Naive thymus-derived CD8-positive, alpha-beta T cell (primary cell): Measurements from ENCODE around the gene STT3B. TPM values are rescaled to one million over a fixed set of nuclear protein-coding genes. Genes with fewer than 3 reads are reported as not detected.

Experiments used
- ATAC-seq, 2 donors: fragments of 150-1000 bp; cut with Tn5 transposase in 1 of 2; sonication (Bioruptor Pico), chemical (Tn5 transposase) in 1 of 2; 1 replicate in 1 of 2; 2 replicates in 1 of 2; pipeline ENCODE4 v1.10.0; 2021; ENCODE audit warnings: mild to moderate bottlenecking in 2 of 2, moderate library complexity in 2 of 2
- POLR2A ChIA-PET: fragments of 350-600 bp; sonication (Branson Sonifier 250); formaldehyde crosslinking; loops from one replicate; lab custom pipeline; 2021; ENCODE audit warnings: antibody characterized with exemption; lab: Charles Lee
- DNase-seq, 10 donors: peaks; one replicate each; pipeline versions ENCODE4 v3.0.0 to v3.0.0-alpha.2; 2020 to 2022
- H3K27ac Mint-ChIP-seq, 10 donors: one replicate each; pipeline ENCODE4 v1.8.0; 2020 to 2022; ENCODE audit warnings: mild to moderate bottlenecking in 10 of 10, mixed read lengths in 10 of 10, moderate library complexity in 4 of 10, inconsistent platforms in 1 of 10
- H3K27me3 Mint-ChIP-seq, 5 donors: one replicate each; pipeline ENCODE4 v1.8.0; 2021 to 2022; ENCODE audit warnings: mixed read lengths in 5 of 5
- H3K36me3 Mint-ChIP-seq, 3 donors: one replicate each; pipeline ENCODE4 v1.8.0; 2020 to 2022; ENCODE audit warnings: mixed read lengths in 3 of 3, mild to moderate bottlenecking in 2 of 3, inconsistent platforms in 1 of 3
- H3K4me1 Mint-ChIP-seq, 4 donors: one replicate each; pipeline ENCODE4 v1.8.0; 2021 to 2022; ENCODE audit warnings: mixed read lengths in 4 of 4
- H3K4me3 Mint-ChIP-seq, 10 donors: one replicate each; pipeline ENCODE4 v1.8.0; 2020 to 2022; ENCODE audit warnings: mild to moderate bottlenecking in 10 of 10, mixed read lengths in 10 of 10, moderate library complexity in 6 of 10, inconsistent platforms in 1 of 10
- H3K9me3 Mint-ChIP-seq, 9 donors: one replicate each; pipeline ENCODE4 v1.8.0; 2020 to 2022; ENCODE audit warnings: mixed read lengths in 9 of 9, mild to moderate bottlenecking in 3 of 9, inconsistent platforms in 1 of 9, moderate library complexity in 1 of 9
- polyA plus RNA-seq, 3 donors: library from polyadenylated mRNA; unstranded; fragments of 300-500 nt; fragmentation: Illumina TruSeq; gene quantifications; one replicate each; pipeline ENCODE4 v1.2.3, GENCODE V29; 2021
- total RNA-seq, 8 experiments: library from RNA in 2 of 8; stranded (reverse) in 2 of 8; gene quantifications; one replicate each; pipeline ENCODE4 v1.2.3 and lab custom pipeline; 2021 to 2026

STT3B gene
- total RNA-seq (100 to 1,000 TPM; 103 to 108 TPM), polyA plus RNA-seq (100 to 1,000 TPM in 1 of 3 donors, 10 to 100 TPM in 2; 85.1 to 107 (median 97.4) TPM), total RNA-seq (lab: John Stamatoyannopoulos, UW) (165 to 255 (median 224) reads per million in 6 experiments)

- ATAC-seq (peak; percentile 54 to 57), DNase-seq (peak in 9 of 10 donors; percentile 73 to 96 (median 79))
- Mint-ChIP-seq H3K9me3 (no peaks in the 10 kb centered on the region), H3K4me3 (peak within 1 kb of the TSS; percentile 93 to 100 (median 98)), H3K27me3 (no peaks in the 10 kb centered on the region), H3K27ac (peak within 1 kb of the TSS in 9 of 10 donors; percentile 97 to 99 (median 98)), H3K36me3 (peaks cover 0 to 2% (median 2%) of the 10 kb centered on the region in 3 donors), H3K4me1 (peaks cover 7 to 34% (median 29%) of the 10 kb centered on the region in 4 donors)
- POLR2A ChIA-PET: interaction anchor here (0.6 to 3.8 kb wide), 50 partner anchors 10 to 1345 kb away, joined by 3 to 108 read pairs (median 4); no protein-coding TSS in a partner anchor
Measured at GRCh38 chr3:31532587-31533168, at the start of gene STT3B. Gene STT3B (plus strand): TSS chr3:31532925. CDS start chr3:31532999, 74 bp downstream.

GRCh38 chr3:31483776-31484175 is 48.9 kb upstream of the STT3B start:
- DNase-seq: no peak
- peaks cover 1 to 9% (median 7%) of the 10 kb centered on the region in 4 donors for H3K4me1 Mint-ChIP-seq
- no peak for ATAC-seq
- H3K36me3 Mint-ChIP-seq: peaks cover 0 to 21% (median 5%) of the 10 kb centered on the region in 3 donors
- no peak overlapping the region for H3K27ac Mint-ChIP-seq
- POLR2A ChIA-PET: no interaction called here
- H3K27me3 Mint-ChIP-seq: no peaks in the 10 kb centered on the region
- H3K4me3 Mint-ChIP-seq: no peak overlapping the region
- H3K9me3 Mint-ChIP-seq: peaks cover 0 to 21% (median 7%) of the 10 kb centered on the region in 9 donors

- Mint-ChIP-seq H3K4me3 (no peak overlapping the region), H3K4me1 (peaks cover 1 to 9% (median 7%) of the 10 kb centered on the region in 4 donors), H3K9me3 (peaks cover 0 to 19% (median 7%) of the 10 kb centered on the region in 9 donors), H3K27me3 (no peaks in the 10 kb centered on the region), H3K36me3 (peaks cover 0 to 14% (median 11%) of the 10 kb centered on the region in 3 donors), H3K27ac (no peak overlapping the region)
- POLR2A ChIA-PET: no interaction called here
- ATAC-seq: no peak
- DNase-seq: no peak
Measured at GRCh38 chr3:31485196-31485595, 47.5 kb upstream of the STT3B start.

GRCh38 chr3:31486865-31487533 is 45.7 kb upstream of the STT3B start:
- peaks cover 0 to 21% (median 7%) of the 10 kb centered on the region in 9 donors for H3K9me3 Mint-ChIP-seq

GRCh38 chr3:31488475-31489017 is 44.2 kb upstream of the STT3B start:
- DNase-seq: no peak
- POLR2A ChIA-PET: interaction anchor here (0.9 kb wide), 1 partner anchor 16 kb away, joined by 3 read pairs; no protein-coding TSS in a partner anchor

More at GRCh38 chr3:31486865-31487533, 45.7 kb upstream of the STT3B start:
- Mint-ChIP-seq H3K4me1 (peaks cover 1 to 9% (median 7%) of the 10 kb centered on the region in 4 donors), H3K27me3 (no peaks in the 10 kb centered on the region), H3K36me3 (peaks cover 0 to 11% (median 5%) of the 10 kb centered on the region in 3 donors), H3K27ac (peak overlapping the region in 1 of 10 donors; percentile 31), H3K4me3 (no peak overlapping the region)
- DNase-seq (no peak), ATAC-seq (no peak)
- POLR2A ChIA-PET: no interaction called here

GRCh38 chr3:31490502-31490901 is 42.2 kb upstream of the STT3B start:
- H3K4me1 Mint-ChIP-seq: peaks cover 0 to 7% (median 6%) of the 10 kb centered on the region in 4 donors
- POLR2A ChIA-PET: no interaction called here
- no peak overlapping the region for H3K27ac Mint-ChIP-seq
- H3K36me3 Mint-ChIP-seq: peaks cover 0 to 15% (median 8%) of the 10 kb centered on the region in 3 donors
- no peak overlapping the region for H3K4me3 Mint-ChIP-seq
- H3K9me3 Mint-ChIP-seq: peaks cover 0 to 27% (median 11%) of the 10 kb centered on the region in 9 donors
- H3K27me3 Mint-ChIP-seq: no peaks in the 10 kb centered on the region
- no peak for DNase-seq
- ATAC-seq: no peak

More at GRCh38 chr3:31488475-31489017, 44.2 kb upstream of the STT3B start:
- Mint-ChIP-seq H3K27ac (peak overlapping the region in 1 of 10 donors; percentile 50), H3K36me3 (peaks cover 0 to 15% (median 8%) of the 10 kb centered on the region in 3 donors), H3K4me3 (no peak overlapping the region), H3K9me3 (peaks cover 0 to 27% (median 11%) of the 10 kb centered on the region in 9 donors), H3K27me3 (no peaks in the 10 kb centered on the region), H3K4me1 (peaks cover 1 to 9% (median 7%) of the 10 kb centered on the region in 4 donors)
- no peak for ATAC-seq

GRCh38 chr3:31491660-31492059 is 41.1 kb upstream of the STT3B start:
- Mint-ChIP-seq H3K4me3 (no peak overlapping the region), H3K9me3 (peaks cover 0 to 27% (median 11%) of the 10 kb centered on the region in 9 donors), H3K27ac (no peak overlapping the region), H3K4me1 (peaks cover 0 to under 1% (median 0%) of the 10 kb centered on the region in 4 donors), H3K36me3 (peaks cover 0 to 15% (median 8%) of the 10 kb centered on the region in 3 donors), H3K27me3 (peaks cover 0 to 2% (median 0%) of the 10 kb centered on the region in 5 donors)
- no peak for DNase-seq
- ATAC-seq: no peak
- POLR2A ChIA-PET: no interaction called here

GRCh38 chr3:31493149-31493548 is 39.6 kb upstream of the STT3B start:
- Mint-ChIP-seq H3K27me3 (peaks cover 0 to 2% (median 0%) of the 10 kb centered on the region in 5 donors), H3K4me1 (peaks cover 0 to 2% (median 0%) of the 10 kb centered on the region in 4 donors)

GRCh38 chr3:31495971-31496665 is 36.6 kb upstream of the STT3B start:
- peaks cover 0 to 10% (median 4%) of the 10 kb centered on the region in 9 donors for H3K9me3 Mint-ChIP-seq
- DNase-seq (no peak), ATAC-seq (no peak)
- POLR2A ChIA-PET: interaction anchor here (0.6 to 1.0 kb wide), 2 partner anchors 9 to 32 kb away, joined by 3 read pairs; no protein-coding TSS in a partner anchor
- H3K4me3 Mint-ChIP-seq: no peak overlapping the region
- H3K36me3 Mint-ChIP-seq: peaks cover 0 to 5% (median 3%) of the 10 kb centered on the region in 3 donors
- peaks cover 0 to 2% (median 0%) of the 10 kb centered on the region in 5 donors for H3K27me3 Mint-ChIP-seq
- no peak overlapping the region for H3K27ac Mint-ChIP-seq
- H3K4me1 Mint-ChIP-seq: peaks cover 0 to 2% (median 0%) of the 10 kb centered on the region in 4 donors

More at GRCh38 chr3:31493149-31493548, 39.6 kb upstream of the STT3B start:
- H3K9me3 Mint-ChIP-seq: peaks cover 0 to 27% (median 11%) of the 10 kb centered on the region in 9 donors
- peak overlapping the region in 1 of 10 donors; percentile 20 for H3K27ac Mint-ChIP-seq
- H3K36me3 Mint-ChIP-seq: peaks cover 0 to 15% (median 8%) of the 10 kb centered on the region in 3 donors
- DNase-seq (no peak), ATAC-seq (no peak)
- POLR2A ChIA-PET: interaction anchor here (0.7 kb wide), 1 partner anchor 39 kb away, joined by 3 read pairs; no protein-coding TSS in a partner anchor
- H3K4me3 Mint-ChIP-seq: no peak overlapping the region

GRCh38 chr3:31498791-31499190 is 33.9 kb upstream of the STT3B start:
- no peaks in the 10 kb centered on the region for H3K36me3 Mint-ChIP-seq
- POLR2A ChIA-PET: interaction anchor here (0.7 kb wide), 1 partner anchor 30 kb away, joined by 4 read pairs; no protein-coding TSS in a partner anchor
- no peak for DNase-seq
- H3K27me3 Mint-ChIP-seq: peaks cover 0 to 2% (median 0%) of the 10 kb centered on the region in 5 donors
- no peak for ATAC-seq
- no peaks in the 10 kb centered on the region for H3K9me3 Mint-ChIP-seq
- H3K4me3 Mint-ChIP-seq: no peak overlapping the region
- no peak overlapping the region for H3K27ac Mint-ChIP-seq
- H3K4me1 Mint-ChIP-seq: peaks cover 0 to 3% (median 2%) of the 10 kb centered on the region in 4 donors

- Mint-ChIP-seq H3K27me3 (peaks cover 0 to 2% (median 0%) of the 10 kb centered on the region in 5 donors), H3K4me3 (no peak overlapping the region), H3K4me1 (peaks cover 0 to 3% (median 2%) of the 10 kb centered on the region in 4 donors), H3K36me3 (no peaks in the 10 kb centered on the region), H3K9me3 (no peaks in the 10 kb centered on the region), H3K27ac (no peak overlapping the region)
- DNase-seq (no peak), ATAC-seq (no peak)
- POLR2A ChIA-PET: interaction anchor here (0.7 kb wide), 1 partner anchor 31 kb away, joined by 4 read pairs; no protein-coding TSS in a partner anchor
Measured at GRCh38 chr3:31499281-31499680, 33.4 kb upstream of the STT3B start.
